HEK293 (cell line): ENCODE data around the gene NAT8.
"Not testable (repeated sequence)": the region's sequence is repeated elsewhere in the genome, so short reads cannot be mapped to it uniquely, and the experiment has no call there.

Source experiments
- CTCF ChIA-PET: fragments of 350-600 bp; formaldehyde crosslinking; extraction: SDS; loops from one replicate; lab custom pipeline; 2021; ENCODE audit warnings: antibody characterized with exemption; lab: Yijun Ruan, JAX
- POLR2A ChIA-PET: fragments of 300-600 bp; formaldehyde crosslinking; extraction: SDS; loops from one replicate; lab custom pipeline; 2020; ENCODE audit warnings: antibody characterized with exemption, inconsistent platforms; lab: Yijun Ruan, JAX
- H3K27ac ChIP-seq: fragments of 200-500 bp; sonication (Bioruptor generic); 2 replicates; pipeline ENCODE4 v1.5.1; 2014; ENCODE audit warnings: low read depth, low read length, control low read depth, inconsistent platforms; ENCODE audit errors: extremely low read depth
- H3K36me3 ChIP-seq, 2 experiments: fragments of 200-500 bp in 1 of 2; sonication (Bioruptor generic) in 1 of 2; 1 replicate in 1 of 2; 2 replicates in 1 of 2; pipeline ENCODE4 v1.5.1; 2014 to 2017; ENCODE audit warnings: inconsistent platforms in 2 of 2, low read length in 2 of 2; ENCODE audit not compliant: control insufficient read depth in 2 of 2, insufficient read depth in 1 of 2
- H3K4me1 ChIP-seq: fragments of 200-500 bp; sonication (Bioruptor generic); 2 replicates; pipeline ENCODE4 v1.5.1; 2014; ENCODE audit warnings: mild to moderate bottlenecking, low read length, inconsistent platforms; ENCODE audit not compliant: control insufficient read depth, insufficient read depth
- H3K4me3 ChIP-seq: 2 replicates; pipeline ENCODE4 v1.5.1; 2011; ENCODE audit warnings: low read depth, mild to moderate bottlenecking, control low read depth, low read length, moderate library complexity
- H3K9me3 ChIP-seq: fragments of 200-500 bp; sonication (Bioruptor generic); 2 replicates; pipeline ENCODE4 v1.5.1; 2014; ENCODE audit warnings: low read depth, low read length, inconsistent platforms; ENCODE audit not compliant: control insufficient read depth, insufficient read depth
- GLI4 ChIP-seq: fragments of 450-650 bp; formaldehyde crosslinking; IDR thresholded peaks from 2 replicates; pipeline ENCODE4 v1.5.1; 2016; ENCODE audit warnings: missing biosample characterization, missing genetic modification characterization
- KLF16 ChIP-seq: fragments of 450-650 bp; formaldehyde crosslinking; IDR thresholded peaks from 2 replicates; pipeline ENCODE4 v1.5.1; 2017; ENCODE audit warnings: missing biosample characterization, missing genetic modification characterization
- SETDB1 ChIP-seq: IDR thresholded peaks from one replicate; pipeline ENCODE4 v1.6.1; 2017; ENCODE audit warnings: mild to moderate bottlenecking, low read length, moderate library complexity, mixed read lengths; ENCODE audit not compliant: insufficient read length
- ZBTB1 ChIP-seq: fragments of 450-650 bp; formaldehyde crosslinking; IDR thresholded peaks from 2 replicates; pipeline ENCODE4 v1.5.1; 2016; ENCODE audit warnings: missing biosample characterization, missing genetic modification characterization
- ZBTB21 ChIP-seq: fragments of 450-650 bp; formaldehyde crosslinking; IDR thresholded peaks from 2 replicates; pipeline ENCODE4 v1.5.1; 2017; ENCODE audit warnings: missing biosample characterization, missing genetic modification characterization
- ZNF121 ChIP-seq: fragments of 450-650 bp; formaldehyde crosslinking; IDR thresholded peaks from 2 replicates; pipeline ENCODE4 v1.5.1; 2016; ENCODE audit warnings: missing biosample characterization, missing genetic modification characterization
- ZNF174 ChIP-seq: fragments of 450-650 bp; formaldehyde crosslinking; IDR thresholded peaks from 2 replicates; pipeline ENCODE4 v1.5.0; 2017; ENCODE audit warnings: missing biosample characterization, mild to moderate bottlenecking, missing genetic modification characterization
- ZNF26 ChIP-seq: fragments of 450-650 bp; formaldehyde crosslinking; IDR thresholded peaks from 2 replicates; pipeline ENCODE4 v1.5.1; 2016; ENCODE audit warnings: missing biosample characterization, missing genetic modification characterization
- ZNF280D ChIP-seq: fragments of 450-650 bp; formaldehyde crosslinking; IDR thresholded peaks from 2 replicates; pipeline ENCODE4 v1.5.1; 2016; ENCODE audit warnings: missing biosample characterization, missing genetic modification characterization
- ZNF302 ChIP-seq: fragments of 450-650 bp; formaldehyde crosslinking; IDR thresholded peaks from 2 replicates; pipeline ENCODE4 v1.5.1; 2016; ENCODE audit warnings: missing biosample characterization, missing genetic modification characterization, low read depth
- ZNF341 ChIP-seq: fragments of 450-650 bp; formaldehyde crosslinking; IDR thresholded peaks from 2 replicates; pipeline ENCODE4; 2016; ENCODE audit warnings: low read depth, missing biosample characterization, missing genetic modification characterization
- ZNF426 ChIP-seq: fragments of 450-650 bp; formaldehyde crosslinking; IDR thresholded peaks from 2 replicates; pipeline ENCODE4 v1.5.1; 2017; ENCODE audit warnings: missing biosample characterization, missing genetic modification characterization, mild to moderate bottlenecking, inconsistent platforms, moderate library complexity
- ZNF585B ChIP-seq: fragments of 450-650 bp; formaldehyde crosslinking; IDR thresholded peaks from 2 replicates; pipeline ENCODE4 v1.5.1; 2016; ENCODE audit warnings: missing biosample characterization, missing genetic modification characterization
- ZNF600 ChIP-seq: fragments of 450-650 bp; formaldehyde crosslinking; IDR thresholded peaks from 2 replicates; pipeline ENCODE4 v1.5.1; 2016; ENCODE audit warnings: missing biosample characterization, missing genetic modification characterization
- ZNF610 ChIP-seq: fragments of 450-650 bp; formaldehyde crosslinking; IDR thresholded peaks from 2 replicates; pipeline ENCODE4 v1.5.1; 2016; ENCODE audit warnings: missing biosample characterization, missing genetic modification characterization, borderline replicate concordance
- ZNF692 ChIP-seq: fragments of 450-650 bp; formaldehyde crosslinking; IDR thresholded peaks from 2 replicates; pipeline ENCODE4 v1.5.1; 2016; ENCODE audit warnings: missing biosample characterization, missing genetic modification characterization
- ZNF704 ChIP-seq: fragments of 450-650 bp; formaldehyde crosslinking; IDR thresholded peaks from 2 replicates; pipeline ENCODE4 v1.5.1; 2016; ENCODE audit warnings: missing biosample characterization, missing genetic modification characterization
- ZNF791 ChIP-seq: fragments of 450-650 bp; formaldehyde crosslinking; IDR thresholded peaks from 2 replicates; pipeline ENCODE4 v1.5.1; 2016; ENCODE audit warnings: missing biosample characterization, missing genetic modification characterization
- ZSCAN5A ChIP-seq: fragments of 450-650 bp; formaldehyde crosslinking; IDR thresholded peaks from 2 replicates; pipeline ENCODE4 v1.5.1; 2016; ENCODE audit warnings: missing biosample characterization, missing genetic modification characterization

NAT8 gene

GRCh38 chr2:73640511-73640911 is 1.7 kb downstream of the NAT8 start:
- Histone ChIP-seq H3K36me3 (no peaks in the 10 kb centered on the region), H3K4me3 (no peak overlapping the region), H3K4me1 (no peaks in the 10 kb centered on the region), H3K9me3 (no peaks in the 10 kb centered on the region), H3K27ac (no peak overlapping the region)
- POLR2A ChIA-PET, result no interaction called here
- TF ChIP-seq ZNF280D (tag by site-specific recombination), result no peak
- no peak for TF ChIP-seq ZNF692 (tag by site-specific recombination)
- no peak for TF ChIP-seq ZNF791 (tag by site-specific recombination)
- TF ChIP-seq ZNF26 (tag by site-specific recombination), result no peak
- no peak for TF ChIP-seq ZNF174 (tag by site-specific recombination)
- no peak for TF ChIP-seq ZNF600 (tag by site-specific recombination)
- TF ChIP-seq ZBTB21, result no peak
- TF ChIP-seq ZNF341, result no peak
- no peak for TF ChIP-seq ZNF302 (tag by site-specific recombination)
- TF ChIP-seq ZNF610 (tag by site-specific recombination), result no peak
- no peak for TF ChIP-seq ZNF121 (tag by site-specific recombination)
- no peak for TF ChIP-seq ZNF704 (tag by site-specific recombination)
- TF ChIP-seq KLF16 (tag by site-specific recombination), result no peak
- no peak for TF ChIP-seq ZNF426 (tag by site-specific recombination)
- TF ChIP-seq GLI4 (tag by site-specific recombination), result no peak
- CTCF ChIA-PET, result no interaction called here

GRCh38 chr2:73638429-73638828 is 3.8 kb downstream of the NAT8 start:
- Histone ChIP-seq H3K4me1 (no peaks in the 10 kb centered on the region), H3K27ac (no peak overlapping the region), H3K4me3 (no peak overlapping the region), H3K9me3 (no peaks in the 10 kb centered on the region), H3K36me3 (no peaks in the 10 kb centered on the region)
- TF ChIP-seq ZNF585B (peak; percentile 93), ZSCAN5A (tag by site-specific recombination) (no peak), ZBTB1 (tag by site-specific recombination) (no peak), SETDB1 (peak; percentile 34)
- ChIA-PET CTCF (no interaction called here), POLR2A (no interaction called here)

- CTCF ChIA-PET, H3K36me3 ChIP-seq, H3K4me3 ChIP-seq, H3K4me1 ChIP-seq, H3K9me3 ChIP-seq, H3K27ac ChIP-seq, POLR2A ChIA-PET: not testable (repeated sequence)
These were observed 5.2 kb downstream of the NAT8 start for GRCh38 chr2:73636977-73637376.

GRCh38 chr2:73630662-73631266 is 11.5 kb downstream of the NAT8 start:
- not testable (repeated sequence) for H3K36me3 ChIP-seq, H3K4me1 ChIP-seq, H3K27ac ChIP-seq, H3K4me3 ChIP-seq, H3K9me3 ChIP-seq
- POLR2A ChIA-PET, result interaction anchor here (0.6 kb wide), 1 partner anchor 10 kb away, joined by 3 read pairs; no protein-coding TSS in a partner anchor
- CTCF ChIA-PET, result interaction anchor here (0.6 to 1.1 kb wide), 6 partner anchors 14 to 588 kb away, joined by 3 to 5 read pairs (median 3); no protein-coding TSS in a partner anchor
